ENCODE results near the gene CBY1. TPM values are rescaled to one million over a fixed set of nuclear protein-coding genes. Genes with fewer than 3 reads are reported as not detected.

Gene CBY1
- total RNA-seq, 1 donor from 2014 or later = 39.4 TPM

GRCh38 chr22:38710351-38710750 lies 53.9 kb downstream of the CBY1 start:
- H3K4me1 Mint-ChIP-seq = peaks cover 57% of the 10 kb centered on the region

GRCh38 chr22:38710866-38711265 lies 54.4 kb downstream of the CBY1 start:
- Mint-ChIP-seq H3K4me3 (no peak overlapping the region), H3K36me3 (ENCODE audit: low read depth) (peaks cover 7% of the 10 kb centered on the region), H3K27me3 (ENCODE audit: low read depth) (no peaks in the 10 kb centered on the region), H3K9me3 (no peaks in the 10 kb centered on the region), H3K27ac (ENCODE audit: unreplicated experiment) (no peak overlapping the region), H3K4me1 (peaks cover 52% of the 10 kb centered on the region)
- no peak for TF ChIP-seq CTCF (conservative IDR thresholded peaks at IDR 0.05)
- no peak for DNase-seq (ENCODE audit: low read depth, low spot score)

More at GRCh38 chr22:38710351-38710750, 53.9 kb downstream of the CBY1 start:
- H3K9me3 Mint-ChIP-seq = no peaks in the 10 kb centered on the region
- no peak for TF ChIP-seq CTCF (conservative IDR thresholded peaks at IDR 0.05)
- peaks cover 7% of the 10 kb centered on the region for H3K36me3 Mint-ChIP-seq (ENCODE audit: low read depth)
- no peak for DNase-seq (ENCODE audit: low read depth, low spot score)
- no peak overlapping the region for H3K27ac Mint-ChIP-seq (ENCODE audit: unreplicated experiment)
- no peaks in the 10 kb centered on the region for H3K27me3 Mint-ChIP-seq (ENCODE audit: low read depth)
- H3K4me3 Mint-ChIP-seq = no peak overlapping the region

GRCh38 chr22:38712486-38713207 lies 56.2 kb downstream of the CBY1 start:
- no peak for TF ChIP-seq CTCF (conservative IDR thresholded peaks at IDR 0.05)
- H3K27ac Mint-ChIP-seq (ENCODE audit: unreplicated experiment) = no peak overlapping the region
- H3K4me3 Mint-ChIP-seq = peak overlapping the region; percentile 20
- no peaks in the 10 kb centered on the region for H3K27me3 Mint-ChIP-seq (ENCODE audit: low read depth)
- peaks cover 12% of the 10 kb centered on the region for H3K36me3 Mint-ChIP-seq (ENCODE audit: low read depth)
- H3K9me3 Mint-ChIP-seq = no peaks in the 10 kb centered on the region
- H3K4me1 Mint-ChIP-seq = peaks cover 40% of the 10 kb centered on the region
- DNase-seq (ENCODE audit: low read depth, low spot score) = no peak

GRCh38 chr22:38713921-38714320 lies 57.5 kb downstream of the CBY1 start:
- no peaks in the 10 kb centered on the region for H3K9me3 Mint-ChIP-seq
- no peaks in the 10 kb centered on the region for H3K27me3 Mint-ChIP-seq (ENCODE audit: low read depth)
- H3K36me3 Mint-ChIP-seq (ENCODE audit: low read depth) = peaks cover 10% of the 10 kb centered on the region
- H3K4me3 Mint-ChIP-seq = peak overlapping the region; percentile 12
- H3K27ac Mint-ChIP-seq (ENCODE audit: unreplicated experiment) = no peak overlapping the region
- no peak for DNase-seq (ENCODE audit: low read depth, low spot score)
- H3K4me1 Mint-ChIP-seq = peaks cover 38% of the 10 kb centered on the region
- no peak for TF ChIP-seq CTCF (conservative IDR thresholded peaks at IDR 0.05)

GRCh38 chr22:38715176-38715764 lies 58.8 kb downstream of the CBY1 start:
- no peak for TF ChIP-seq CTCF (conservative IDR thresholded peaks at IDR 0.05)
- Mint-ChIP-seq H3K27ac (ENCODE audit: unreplicated experiment) (no peak overlapping the region), H3K27me3 (ENCODE audit: low read depth) (no peaks in the 10 kb centered on the region), H3K36me3 (ENCODE audit: low read depth) (peaks cover 10% of the 10 kb centered on the region), H3K4me1 (peaks cover 38% of the 10 kb centered on the region), H3K9me3 (no peaks in the 10 kb centered on the region), H3K4me3 (no peak overlapping the region)
- no peak for DNase-seq (ENCODE audit: low read depth, low spot score)

Data from neural crest cell (in vitro differentiated cells).